ENCODE data around the gene PARD3.

Gene PARD3

GRCh38 chr10:34523017-34523767 lies 291.9 kb downstream of the PARD3 start:
- DNase-seq, result no peak

- peak; percentile 50 for DNase-seq
These were observed 292.6 kb downstream of the PARD3 start for GRCh38 chr10:34522546-34522945.

DNA sequence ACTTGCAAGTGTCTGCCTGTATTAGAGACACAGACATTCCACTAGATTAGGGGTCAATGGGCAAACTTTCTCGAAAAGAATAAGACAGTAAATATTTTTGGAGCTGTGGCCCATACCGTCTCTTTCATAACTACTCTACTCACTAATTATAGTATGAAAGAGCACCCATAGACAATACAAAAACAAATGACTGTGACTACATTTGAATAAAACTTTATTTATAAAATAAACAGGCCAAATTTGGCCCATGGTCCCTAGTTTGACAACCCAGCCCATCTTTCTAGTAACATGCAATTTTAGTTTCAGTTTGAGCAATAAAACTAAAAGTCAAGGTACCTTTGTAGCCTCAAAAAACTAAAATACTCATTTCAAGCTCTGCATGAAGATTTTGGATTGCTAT lies 294.6 kb downstream of the PARD3 start:
- no peak for DNase-seq

DNA sequence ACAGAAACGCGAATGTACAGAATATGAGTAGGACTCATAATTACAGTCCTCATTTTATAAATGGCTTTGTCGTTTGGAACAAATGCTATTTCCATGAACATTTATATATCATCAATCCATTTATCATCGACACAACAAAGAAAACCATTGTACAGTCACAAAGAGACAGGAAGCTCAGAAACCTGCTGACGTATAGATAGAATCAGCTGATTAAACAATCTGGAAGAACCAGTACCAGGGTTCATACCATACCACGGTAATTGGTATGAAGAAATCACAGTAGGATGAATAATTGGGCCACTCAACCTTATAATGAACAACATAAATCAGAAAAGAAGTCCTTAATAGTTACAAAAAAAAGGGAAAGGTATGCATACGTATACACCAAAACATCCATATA lies 295.0 kb downstream of the PARD3 start:
- no peak for DNase-seq

DNA sequence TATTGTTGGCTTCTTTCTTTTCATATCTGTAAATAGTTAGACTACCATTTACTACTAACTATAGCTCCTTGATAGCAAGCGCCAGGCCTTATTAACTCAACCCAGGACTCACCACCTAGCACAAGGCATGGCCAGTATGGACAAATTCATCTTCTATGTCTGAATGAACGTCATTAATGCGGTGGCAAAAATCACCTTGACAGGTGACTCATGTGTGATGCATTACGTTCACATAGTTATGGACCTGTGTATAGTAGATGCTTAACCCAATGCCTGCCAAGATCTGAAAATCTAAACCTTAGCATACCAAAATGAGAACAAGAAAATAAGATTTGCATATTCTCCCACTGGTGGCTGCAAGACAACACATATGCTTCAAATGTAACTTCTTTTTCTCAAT lies 300.8 kb downstream of the PARD3 start:
- no peak for DNase-seq

GRCh38 chr10:34513636-34514035 lies 301.5 kb downstream of the PARD3 start:
- DNase-seq, result no peak

GRCh38 chr10:34507217-34507616 lies 307.9 kb downstream of the PARD3 start:
- no peak for DNase-seq

GRCh38 chr10:34506786-34507185 lies 308.3 kb downstream of the PARD3 start:
- DNase-seq, result no peak

- no peak for DNase-seq
These were observed 309.8 kb downstream of the PARD3 start for GRCh38 chr10:34505338-34505737.

- DNase-seq, result no peak
These were observed 310.6 kb downstream of the PARD3 start for GRCh38 chr10:34504534-34504933.

GRCh38 chr10:34503704-34504103 lies 311.4 kb downstream of the PARD3 start:
- no peak for DNase-seq

- no peak for DNase-seq
These were observed 315.4 kb downstream of the PARD3 start for GRCh38 chr10:34499612-34500279.

DNA sequence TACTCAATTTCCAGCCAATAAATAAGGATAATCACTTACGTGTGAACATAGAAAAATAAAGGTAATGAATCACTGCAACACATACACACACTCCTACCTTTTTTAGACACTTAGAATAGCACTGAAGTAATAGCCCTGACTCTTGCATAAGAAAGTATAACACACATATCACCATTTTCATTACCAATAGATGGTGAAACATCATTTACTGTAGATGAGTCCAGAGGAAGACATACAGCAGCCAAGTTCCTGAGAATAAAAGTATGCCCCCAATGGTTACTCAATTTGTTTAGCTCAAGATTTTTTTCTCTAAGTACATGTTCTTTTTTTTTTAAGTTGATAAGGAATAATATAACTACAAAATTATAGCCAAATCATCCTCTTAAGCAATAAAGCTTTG lies 316.3 kb downstream of the PARD3 start:
- no peak for DNase-seq

- DNase-seq, result peak; percentile 2
These were observed 319.2 kb downstream of the PARD3 start for GRCh38 chr10:34495938-34496337.

DNA sequence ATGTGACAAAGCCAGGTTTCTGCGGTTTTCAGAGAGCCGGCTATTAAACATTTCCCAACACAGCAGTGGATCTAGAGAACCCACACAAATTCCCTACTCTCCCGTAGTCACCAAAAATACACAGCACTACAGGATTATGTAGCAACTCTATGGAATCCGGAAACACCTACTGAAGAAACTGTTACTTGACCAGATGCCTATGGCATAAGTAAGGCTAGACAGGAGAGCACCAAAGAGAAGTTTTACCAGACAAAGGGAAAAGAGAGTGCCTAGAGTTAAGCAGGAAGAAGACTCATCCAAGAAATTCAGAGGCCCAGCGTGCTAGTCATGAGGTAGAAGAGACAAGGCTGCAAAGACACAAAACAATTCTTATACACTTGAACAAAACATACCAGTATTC lies 321.1 kb downstream of the PARD3 start:
- DNase-seq, result no peak

- no peak for DNase-seq
These were observed 323.0 kb downstream of the PARD3 start for GRCh38 chr10:34492081-34492480.

DNA sequence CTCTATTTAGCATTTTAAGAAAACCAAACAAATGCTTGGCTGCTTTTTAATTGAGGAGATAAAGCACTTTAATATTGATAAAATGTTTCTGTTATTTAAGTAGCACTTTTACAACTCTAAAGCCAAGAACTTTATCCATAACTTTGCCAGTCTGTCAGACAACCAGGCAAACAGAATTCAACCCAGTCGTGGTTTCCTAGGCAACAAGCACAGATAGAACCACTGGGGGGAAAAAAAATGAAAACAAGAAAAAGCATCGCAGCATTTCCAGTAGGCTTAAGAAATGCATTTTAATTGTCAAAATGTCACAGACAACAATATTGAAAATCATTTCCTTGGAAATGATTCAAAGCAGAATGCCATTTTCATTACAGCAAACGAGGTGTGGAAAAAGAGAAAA lies 323.4 kb downstream of the PARD3 start:
- DNase-seq, result no peak

DNA sequence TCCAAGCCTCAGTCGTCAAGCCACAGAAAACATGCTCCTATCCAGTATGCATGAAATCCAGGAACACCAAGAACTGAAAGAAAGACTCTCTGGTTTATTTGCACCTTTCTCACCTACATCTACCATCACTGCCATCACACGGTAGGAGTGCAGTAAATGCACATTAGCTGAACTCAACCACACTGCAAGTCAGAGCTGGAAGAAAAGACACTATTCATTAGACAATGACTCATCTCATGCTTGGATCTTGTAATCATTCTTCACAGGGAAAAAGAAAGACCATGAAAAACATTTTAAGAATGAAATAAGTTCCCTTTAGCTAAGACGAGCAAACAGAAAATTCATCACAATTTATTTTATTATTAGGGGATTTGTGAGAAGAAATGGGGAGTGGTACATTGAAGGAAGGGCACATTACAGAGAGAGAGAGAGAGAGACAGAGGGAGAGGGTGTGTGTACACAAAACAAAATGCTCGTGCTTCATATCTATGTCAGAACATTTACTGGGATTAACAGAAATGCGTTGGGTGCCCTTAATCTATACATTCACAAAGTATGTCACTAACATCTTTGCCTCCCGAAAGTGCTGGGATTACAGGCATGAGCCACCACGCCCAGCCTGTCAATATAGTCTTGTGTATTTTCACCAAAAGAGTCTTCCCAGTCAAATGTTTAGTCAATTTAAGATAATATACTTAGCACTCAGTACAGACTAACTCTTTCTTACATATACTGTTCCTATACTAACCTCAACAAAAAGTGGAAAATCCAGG lies 324.9 kb downstream of the PARD3 start:
- DNase-seq, result no peak

DNA sequence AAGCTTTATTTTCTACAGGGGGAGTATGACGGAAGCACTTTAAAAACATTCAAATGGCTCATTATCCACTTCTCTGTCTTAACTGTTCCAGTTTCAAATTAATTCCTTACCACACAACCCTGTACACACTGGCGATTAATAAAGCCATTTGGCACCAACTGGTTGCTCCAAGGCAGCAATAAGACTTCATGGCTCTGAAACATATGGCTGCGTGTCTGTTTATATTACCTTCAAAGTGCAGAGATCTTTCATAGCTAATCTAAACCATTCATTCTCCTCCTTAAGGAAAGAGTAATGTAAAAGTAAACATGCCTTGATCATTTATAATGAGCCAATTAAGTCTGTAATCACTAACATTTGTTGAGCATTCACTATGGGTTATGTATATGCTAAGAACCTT lies 325.7 kb downstream of the PARD3 start:
- no peak for DNase-seq

DNA sequence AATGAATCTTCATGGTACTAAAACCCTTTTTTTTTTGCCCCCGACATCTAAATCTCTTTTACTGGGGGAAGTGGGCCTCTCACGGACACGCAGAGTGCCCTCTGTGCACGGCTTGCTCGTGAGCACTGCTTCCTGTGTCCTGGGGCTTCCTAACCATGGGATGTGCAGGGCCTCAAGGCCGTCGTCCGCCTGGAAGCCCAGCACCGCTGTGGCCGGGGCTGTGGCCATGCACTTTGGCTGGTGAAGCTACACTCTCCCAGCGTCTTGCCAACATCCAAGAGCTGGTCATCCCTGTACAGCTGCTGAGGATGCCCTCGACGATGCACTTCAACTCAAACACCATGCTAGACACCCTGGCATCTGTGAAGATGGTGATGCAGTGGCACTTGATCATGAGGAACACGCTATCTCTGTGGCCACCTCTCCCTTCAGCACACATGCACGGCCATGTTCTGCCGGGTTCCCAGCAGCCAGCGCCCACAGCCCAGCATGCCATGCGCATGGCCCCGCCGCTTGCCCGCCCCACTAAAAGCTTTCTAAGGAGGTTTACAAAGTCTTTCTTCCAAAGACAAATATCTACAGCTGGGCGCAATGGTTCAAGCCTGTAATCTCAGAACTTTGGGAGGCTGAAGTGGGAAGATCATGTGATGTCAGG lies 326.5 kb downstream of the PARD3 start:
- DNase-seq, result no peak

GRCh38 chr10:34486008-34486407 lies 329.1 kb downstream of the PARD3 start:
- no peak for DNase-seq

DNA sequence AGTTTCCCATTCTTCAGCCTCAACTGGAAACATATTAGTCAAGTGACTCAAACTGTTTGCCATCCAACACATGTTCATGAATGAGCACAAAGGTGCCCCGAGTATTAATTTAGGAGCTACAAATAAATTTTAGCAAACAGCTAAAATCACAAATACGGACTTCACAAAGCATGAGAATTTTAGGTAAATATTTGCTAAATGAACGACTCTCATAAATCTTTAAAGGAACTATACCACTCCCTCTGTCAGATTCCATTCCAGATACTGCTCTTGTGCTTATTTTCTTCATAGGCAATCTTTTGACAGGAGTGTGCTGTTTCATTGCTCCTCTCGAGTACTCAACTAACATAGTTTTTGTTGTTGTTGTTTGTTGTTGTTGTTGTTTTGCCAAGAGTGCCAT lies 330.9 kb downstream of the PARD3 start:
- DNase-seq, result no peak

DNA sequence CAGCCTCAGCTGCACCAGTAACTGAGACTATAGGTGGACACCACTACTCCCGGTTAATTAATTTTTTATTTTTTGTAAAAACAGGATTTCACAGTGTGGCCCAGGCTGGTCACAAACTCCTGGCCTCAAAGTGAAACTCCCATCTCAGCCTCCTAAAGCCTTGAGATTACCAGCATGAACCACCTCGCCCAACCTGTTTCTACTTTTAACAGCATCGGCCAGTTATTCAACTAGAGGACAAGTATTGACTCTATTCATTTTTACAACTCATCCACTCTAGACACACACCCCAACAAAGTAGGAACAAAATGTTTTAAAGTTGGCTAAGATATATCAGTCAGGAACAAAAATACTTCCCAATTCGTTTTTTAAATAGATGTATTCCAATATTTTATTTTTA lies 334.8 kb downstream of the PARD3 start:
- no peak for DNase-seq
